NT2/D1 (cell line): ENCODE results near the gene VARS2.

ENCODE experiments used
- YY1 ChIP-seq: IDR thresholded peaks from 2 replicates; pipeline ENCODE4 v1.6.1; 2011; ENCODE audit not compliant: insufficient read length, insufficient read depth
- ZNF274 ChIP-seq: IDR thresholded peaks from 2 replicates; pipeline ENCODE4 v1.6.1; 2011; ENCODE audit warnings: mild to moderate bottlenecking, low read depth, low read length

- TF ChIP-seq YY1 (no peak), ZNF274 (no peak)
Measured at GRCh38 chr6:30938730-30939129, 24.7 kb downstream of the VARS2 start.
